NCI-H2107 treated with DMSO at 0.1 percent for 48 hours (cell line): ENCODE data around the gene KIF20A.
"Not testable (repeated sequence)": the region's sequence is repeated elsewhere in the genome, so short reads cannot be mapped to it uniquely, and the experiment has no call there.

Experiments
- DNase-seq: peaks from one replicate; lab custom pipeline; 2025; ENCODE audit not compliant: unreplicated experiment; lab: John Stamatoyannopoulos, UW

KIF20A gene

DNA sequence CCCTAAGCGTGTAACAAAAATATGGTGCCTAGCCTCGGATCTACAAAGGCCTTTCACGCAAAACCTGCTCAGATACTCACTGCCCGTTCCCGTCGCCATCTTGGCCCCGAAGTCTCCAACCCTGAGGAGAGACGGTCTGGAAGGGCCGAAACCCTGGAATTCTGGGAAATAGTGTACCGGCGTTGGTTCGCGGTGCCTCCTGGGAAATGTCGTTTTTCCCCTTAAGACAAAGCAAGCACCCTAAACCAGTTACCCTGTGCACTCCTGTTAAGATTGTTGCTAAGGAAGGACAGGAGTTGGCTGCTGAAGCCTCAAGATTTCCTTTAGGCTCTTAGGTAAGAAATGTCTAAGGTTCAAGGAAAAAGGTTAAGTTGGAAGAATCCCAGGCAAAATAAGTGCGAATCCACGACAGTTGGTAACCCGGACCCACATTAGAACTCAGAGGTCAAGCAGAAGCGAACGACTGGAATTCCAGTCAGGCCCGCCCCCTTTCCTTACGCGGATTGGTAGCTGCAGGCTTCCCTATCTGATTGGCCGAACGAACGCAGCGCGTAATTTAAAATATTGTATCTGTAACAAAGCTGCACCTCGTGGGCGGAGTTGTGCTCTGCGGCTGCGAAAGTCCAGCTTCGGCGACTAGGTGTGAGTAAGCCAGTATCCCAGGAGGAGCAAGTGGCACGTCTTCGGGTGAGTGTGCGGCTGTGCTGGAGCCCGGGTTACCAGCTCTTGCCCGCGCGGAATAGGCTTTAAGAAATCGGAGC, at the start of gene KIF20A, which contains the start of gene BRD8:
TSS of gene KIF20A (plus strand) at position 597 of the 761 bp plus-strand sequence. CDS start 569 bp downstream, outside the sequence.
TSS of gene BRD8 (minus strand) at position 115 of the 761 bp plus-strand sequence. CDS start at position 99, 16 bp downstream.
- peak; percentile 93 for DNase-seq

DNA sequence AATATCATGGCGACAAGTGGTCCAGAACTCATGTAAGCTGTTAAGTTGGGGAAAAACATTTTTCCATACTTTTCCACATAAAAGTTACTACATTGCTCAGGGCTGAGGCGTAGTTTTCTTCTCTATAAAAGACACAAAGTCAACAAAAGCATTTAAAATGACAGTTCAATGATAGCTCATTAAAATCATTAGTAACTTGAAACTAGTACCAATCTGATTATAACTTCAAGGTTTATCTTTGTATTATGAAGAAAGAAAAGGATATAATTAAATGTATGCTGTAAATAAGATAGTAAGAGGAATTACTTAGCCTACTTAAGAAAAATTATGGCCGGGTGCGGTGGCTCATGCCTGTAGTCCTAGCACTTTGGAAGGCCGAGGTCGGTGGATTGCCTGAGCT, 49.6 kb upstream of the KIF20A start:
- no peak for DNase-seq

DNA sequence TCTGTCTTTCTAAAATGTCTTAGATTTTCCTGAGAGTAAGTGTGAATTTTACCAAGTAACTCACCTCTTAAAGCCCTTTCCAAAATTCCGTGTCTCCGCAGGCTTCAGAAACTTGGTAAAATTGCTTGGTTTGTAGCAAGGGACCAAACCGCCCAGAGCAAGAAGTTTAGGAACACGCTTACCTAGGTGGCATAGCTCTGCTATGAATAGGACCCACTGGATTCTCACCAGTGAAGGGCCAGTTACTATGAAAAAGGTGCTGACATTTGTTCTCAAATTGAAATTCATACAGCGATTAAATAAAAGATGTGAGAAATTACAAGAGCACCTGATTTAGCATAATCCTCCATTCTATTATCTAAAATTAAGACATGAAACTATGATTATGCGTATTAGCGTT, 46.4 kb upstream of the KIF20A start:
- DNase-seq: no peak

GRCh38 chr5:138138949-138139780, 39.7 kb upstream of the KIF20A start, which contains the start of gene NME5:
Gene NME5, minus strand, starts transcription at chr5:138139428. Its CDS starts 648 bp downstream, at chr5:138138780.
- DNase-seq: peak; percentile 33

- no peak for DNase-seq
Observed at GRCh38 chr5:138139781-138140090, 39.2 kb upstream of the KIF20A start.

- no peak for DNase-seq
Observed at GRCh38 chr5:138140268-138140667, 38.6 kb upstream of the KIF20A start.

- no peak for DNase-seq
Observed at GRCh38 chr5:138141734-138142133, 37.2 kb upstream of the KIF20A start.

DNA sequence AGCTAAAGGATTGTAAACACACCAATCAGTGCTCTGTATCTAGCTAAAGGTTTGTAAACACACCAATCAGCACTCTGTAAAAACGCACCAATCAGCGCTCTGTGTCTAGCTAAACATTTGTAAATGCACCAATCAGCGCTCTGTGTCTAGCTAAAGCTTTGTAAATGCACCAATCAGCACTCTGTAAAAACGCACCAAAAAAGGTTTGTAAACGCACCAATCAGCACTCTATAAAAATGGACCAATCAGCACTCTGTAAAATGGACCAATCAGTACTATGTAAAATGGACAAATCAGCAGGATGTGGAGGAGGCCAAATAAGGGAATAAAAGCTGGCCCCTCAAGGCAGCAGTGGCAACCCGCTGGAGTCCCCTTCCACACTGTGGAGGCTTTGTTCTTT, 35.3 kb upstream of the KIF20A start:
- DNase-seq: not testable (repeated sequence)

DNA sequence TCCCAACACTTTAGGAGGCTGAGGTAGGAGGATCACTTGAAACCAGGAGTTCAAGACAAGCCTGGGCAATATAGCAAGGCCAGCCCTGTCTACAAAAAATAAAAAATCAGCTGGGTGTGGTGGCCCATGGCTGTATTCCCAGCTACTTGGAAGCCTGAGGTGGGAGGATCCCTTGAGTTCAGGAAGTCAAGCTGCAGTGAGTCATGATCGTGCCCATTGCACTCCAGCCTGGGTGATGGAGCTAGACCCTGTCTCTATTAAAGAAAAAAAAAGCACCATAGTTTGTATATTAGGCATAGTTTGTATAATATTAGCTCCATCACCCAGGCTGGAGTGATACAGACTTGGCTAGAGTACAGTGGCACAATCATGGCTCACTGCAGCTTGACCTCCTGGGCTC, 30.1 kb upstream of the KIF20A start:
- no peak for DNase-seq

GRCh38 chr5:138149530-138149929, 29.4 kb upstream of the KIF20A start:
- DNase-seq: no peak

- not testable (repeated sequence) for DNase-seq
Observed at GRCh38 chr5:138155977-138156376, 22.9 kb upstream of the KIF20A start.

GRCh38 chr5:138157626-138158025, 21.3 kb upstream of the KIF20A start:
- no peak for DNase-seq

GRCh38 chr5:138159666-138160065, 19.2 kb upstream of the KIF20A start:
- DNase-seq: no peak

DNA sequence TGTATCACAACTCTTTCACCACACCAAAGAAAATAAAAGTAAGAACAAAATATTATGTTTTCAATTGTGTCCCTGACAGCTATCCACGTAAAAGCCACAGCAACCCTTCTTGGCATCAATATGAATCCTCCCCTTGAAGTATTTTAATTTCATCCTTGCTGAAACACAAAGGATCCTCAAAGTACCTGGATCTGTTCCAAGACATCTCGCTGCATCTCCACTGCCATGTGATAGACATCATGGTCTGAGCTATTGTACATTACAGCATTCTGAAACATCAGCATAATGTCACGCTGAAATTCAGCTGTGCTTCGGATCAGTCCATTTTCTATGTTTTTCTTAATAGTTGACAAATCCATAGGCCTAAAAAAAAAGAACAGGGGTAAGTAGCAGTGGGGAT, 18.2 kb upstream of the KIF20A start:
- no peak for DNase-seq

DNA sequence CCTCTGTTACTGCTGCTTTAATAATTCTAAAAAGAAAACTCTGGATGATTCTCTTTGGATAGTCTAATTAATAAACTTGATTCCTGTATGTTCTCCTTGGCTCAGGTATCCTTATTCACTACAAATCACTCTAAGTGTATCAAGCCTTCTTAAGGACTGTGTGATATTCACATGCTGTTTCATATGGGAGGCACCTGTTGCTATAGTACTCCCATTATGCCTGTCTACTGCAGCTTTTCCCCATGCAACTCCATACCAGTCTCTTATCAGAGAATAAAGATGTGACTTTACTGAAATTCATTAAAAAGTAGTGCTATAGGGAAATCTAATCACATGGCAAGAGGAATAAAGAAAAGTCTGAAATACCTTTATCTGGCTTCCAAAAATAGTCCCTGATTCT, 15.2 kb upstream of the KIF20A start:
- no peak for DNase-seq

GRCh38 chr5:138169124-138169523, 9.8 kb upstream of the KIF20A start:
- DNase-seq: no peak

DNA sequence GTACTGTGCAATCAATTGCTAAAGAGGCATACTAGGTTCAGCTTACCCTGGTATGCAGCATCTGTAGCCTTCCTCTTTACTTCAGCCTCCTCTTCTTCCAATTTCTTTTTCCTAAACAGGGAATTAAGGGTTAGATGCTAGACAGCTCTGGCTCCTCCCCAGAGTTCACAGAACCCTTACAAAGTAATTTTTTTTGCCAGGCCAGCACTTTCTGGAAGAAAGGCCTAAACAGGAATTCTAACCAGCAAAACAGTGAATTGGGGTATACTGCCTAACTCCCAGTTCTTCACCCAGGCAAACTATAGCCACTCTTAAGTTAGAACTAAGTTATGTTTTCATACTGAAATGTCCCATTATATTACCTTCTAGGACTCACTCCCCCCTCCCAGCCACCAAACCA, 8.6 kb upstream of the KIF20A start:
- DNase-seq: no peak

DNA sequence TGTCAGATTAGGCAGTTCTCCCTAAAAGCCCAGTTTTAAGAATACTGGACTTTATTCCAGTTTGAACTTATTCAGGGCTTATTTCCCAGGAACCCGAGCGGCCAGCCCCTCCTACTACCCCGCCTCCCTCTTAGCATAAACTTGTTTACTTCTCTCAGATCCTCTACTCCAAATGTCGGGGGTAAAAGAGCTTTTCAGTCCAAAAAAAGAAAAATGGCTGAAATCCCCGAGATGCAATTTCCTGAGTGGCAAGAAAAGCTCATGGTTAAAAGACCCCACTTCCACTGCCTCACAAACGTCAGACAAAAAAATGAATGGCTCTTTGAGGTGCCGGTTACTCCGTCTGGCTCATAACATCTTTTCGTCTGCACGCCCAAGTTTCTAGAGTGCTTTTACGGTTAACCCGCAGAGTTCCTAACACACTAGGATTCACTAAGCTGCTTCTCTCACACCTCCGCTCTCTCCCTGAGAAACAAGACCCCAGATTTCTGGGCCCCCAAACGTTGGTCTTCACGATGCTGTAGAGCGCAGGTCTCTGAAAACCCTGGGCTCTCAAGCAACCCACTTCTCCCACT, 884 bp upstream of the KIF20A start:
- DNase-seq: no peak

GRCh38 chr5:138179277-138179857, 455 bp downstream of the KIF20A start:
- DNase-seq: no peak

- peak; percentile 7 for DNase-seq
Observed at GRCh38 chr5:138180183-138180782, 1.4 kb downstream of the KIF20A start.

- no peak for DNase-seq
Observed at GRCh38 chr5:138180841-138181240, 1.9 kb downstream of the KIF20A start.
